ENCODE data around the gene GPX1.
A peak's percentile ranks its signal among the peaks of the same experiment; 100 is the strongest.

Gene GPX1

GRCh38 chr3:49339581-49339940 is 18.6 kb downstream of the GPX1 start:
- peak overlapping the region; percentile 86 for H3K4me3 ChIP-seq (ENCODE audit: low read depth, low read length)
- H3K27ac ChIP-seq (ENCODE audit: low read depth, low read length): peak overlapping the region; percentile 83
- H3K9ac ChIP-seq (ENCODE audit: low read length): peak overlapping the region; percentile 94
- H4K12ac ChIP-seq (ENCODE audit: low read depth, low read length): peak overlapping the region; percentile 39
- H2BK120ac ChIP-seq (ENCODE audit: insufficient read depth, low read length, poor library complexity): peak overlapping the region; percentile 61
- H2BK12ac ChIP-seq (ENCODE audit: low read length): no peak overlapping the region
- peak overlapping the region; percentile 62 for H2AFZ ChIP-seq (ENCODE audit: insufficient read depth, low read length, poor library complexity)
- peaks cover 9% of the 10 kb centered on the region for H3K79me2 ChIP-seq (ENCODE audit: control insufficient read depth, insufficient read depth, low read length, poor library complexity)
- peak overlapping the region; percentile 72 for H3K4ac ChIP-seq (ENCODE audit: low read depth, low read length)
- DNase-seq: peak in 1 of 2 donors; percentile 48
- H4K8ac ChIP-seq (ENCODE audit: low read depth, low read length): peak overlapping the region; percentile 76
- peak overlapping the region; percentile 62 for H3K4me2 ChIP-seq (ENCODE audit: low read length)
- H2BK5ac ChIP-seq (ENCODE audit: low read depth, low read length, poor library complexity): peak overlapping the region; percentile 41
- H3K23ac ChIP-seq (ENCODE audit: low read length): no peak overlapping the region
- peak overlapping the region; percentile 67 for H4K91ac ChIP-seq (ENCODE audit: low read depth, low read length)
- peak overlapping the region; percentile 50 for H3K18ac ChIP-seq (ENCODE audit: low read length)
- H3K9me3 ChIP-seq (ENCODE audit: insufficient read depth, low read depth, low read length): no peaks in the 10 kb centered on the region
- peak overlapping the region; percentile 12 for H2AK5ac ChIP-seq (ENCODE audit: low read length)
- H3K79me1 ChIP-seq (ENCODE audit: low read length): peaks cover 13% of the 10 kb centered on the region
- peaks cover 1 to 12% of the 10 kb centered on the region in 2 experiments for H3K36me3 ChIP-seq (ENCODE audit: control insufficient read depth in 1 of 2, insufficient read depth in 2 of 2, low read length in 2 of 2)
- H3K14ac ChIP-seq (ENCODE audit: low read length): peak overlapping the region; percentile 69
- peaks cover 5 to 9% of the 10 kb centered on the region in 2 experiments for H3K4me1 ChIP-seq (ENCODE audit: control insufficient read depth in 1 of 2, insufficient read depth in 2 of 2, low read length in 2 of 2)
- H3K27me3 ChIP-seq (ENCODE audit: insufficient read depth, low read length): no peaks in the 10 kb centered on the region
- no CpG with 5 or more reads among the region's 17 CpGs for WGBS (ENCODE audit: extremely low coverage, insufficient coverage, insufficient read length)

- H3K4me2 ChIP-seq (ENCODE audit: low read length): no peak overlapping the region
- H2AFZ ChIP-seq (ENCODE audit: insufficient read depth, low read length, poor library complexity): no peak overlapping the region
- H3K27me3 ChIP-seq (ENCODE audit: insufficient read depth, low read length): no peaks in the 10 kb centered on the region
- H2BK5ac ChIP-seq (ENCODE audit: low read depth, low read length, poor library complexity): no peak overlapping the region
- no peak overlapping the region for H4K12ac ChIP-seq (ENCODE audit: low read depth, low read length)
- H4K91ac ChIP-seq (ENCODE audit: low read depth, low read length): no peak overlapping the region
- H3K14ac ChIP-seq (ENCODE audit: low read length): no peak overlapping the region
- no peaks in the 10 kb centered on the region for H3K9me3 ChIP-seq (ENCODE audit: insufficient read depth, low read depth, low read length)
- peaks cover 26 to 42% of the 10 kb centered on the region in 2 experiments for H3K36me3 ChIP-seq (ENCODE audit: control insufficient read depth in 1 of 2, insufficient read depth in 2 of 2, low read length in 2 of 2)
- H2BK120ac ChIP-seq (ENCODE audit: insufficient read depth, low read length, poor library complexity): no peak overlapping the region
- H3K79me2 ChIP-seq (ENCODE audit: control insufficient read depth, insufficient read depth, low read length, poor library complexity): no peaks in the 10 kb centered on the region
- H3K9ac ChIP-seq (ENCODE audit: low read length): no peak overlapping the region
- no peak overlapping the region for H2BK12ac ChIP-seq (ENCODE audit: low read length)
- peak in 1 of 2 donors; percentile 49 for DNase-seq
- no peaks in the 10 kb centered on the region for H3K4me1 ChIP-seq (ENCODE audit: control insufficient read depth in 1 of 2, insufficient read depth in 2 of 2, low read length in 2 of 2)
- H2AK5ac ChIP-seq (ENCODE audit: low read length): no peak overlapping the region
- no peak overlapping the region for H3K18ac ChIP-seq (ENCODE audit: low read length)
- H3K79me1 ChIP-seq (ENCODE audit: low read length): no peaks in the 10 kb centered on the region
- no peak overlapping the region for H3K27ac ChIP-seq (ENCODE audit: low read depth, low read length)
- no peak overlapping the region for H3K23ac ChIP-seq (ENCODE audit: low read length)
- no peak overlapping the region for H3K4me3 ChIP-seq (ENCODE audit: low read depth, low read length)
- H4K8ac ChIP-seq (ENCODE audit: low read depth, low read length): no peak overlapping the region
- no peak overlapping the region for H3K4ac ChIP-seq (ENCODE audit: low read depth, low read length)
- WGBS (ENCODE audit: extremely low coverage, insufficient coverage, insufficient read length): no CpG with 5 or more reads among the region's 5 CpGs
Observed at GRCh38 chr3:49333916-49334633, 24.1 kb downstream of the GPX1 start.

GRCh38 chr3:49333091-49333490 is 25.1 kb downstream of the GPX1 start:
- Histone ChIP-seq H3K14ac (ENCODE audit: low read length) (no peak overlapping the region), H3K4me2 (ENCODE audit: low read length) (no peak overlapping the region), H4K91ac (ENCODE audit: low read depth, low read length) (no peak overlapping the region), H3K36me3 (ENCODE audit: control insufficient read depth in 1 of 2, insufficient read depth in 2 of 2, low read length in 2 of 2) (peaks cover 26 to 44% of the 10 kb centered on the region in 2 experiments), H4K12ac (ENCODE audit: low read depth, low read length) (no peak overlapping the region), H3K79me1 (ENCODE audit: low read length) (no peaks in the 10 kb centered on the region), H3K9ac (ENCODE audit: low read length) (no peak overlapping the region), H3K27ac (ENCODE audit: low read depth, low read length) (no peak overlapping the region), H3K4ac (ENCODE audit: low read depth, low read length) (no peak overlapping the region), H2BK5ac (ENCODE audit: low read depth, low read length, poor library complexity) (no peak overlapping the region), H2AFZ (ENCODE audit: insufficient read depth, low read length, poor library complexity) (no peak overlapping the region), H4K8ac (ENCODE audit: low read depth, low read length) (no peak overlapping the region), H3K23ac (ENCODE audit: low read length) (no peak overlapping the region), H3K4me3 (ENCODE audit: low read depth, low read length) (no peak overlapping the region), H2AK5ac (ENCODE audit: low read length) (no peak overlapping the region), H3K4me1 (ENCODE audit: control insufficient read depth in 1 of 2, insufficient read depth in 2 of 2, low read length in 2 of 2) (no peaks in the 10 kb centered on the region), H3K27me3 (ENCODE audit: insufficient read depth, low read length) (no peaks in the 10 kb centered on the region), H3K79me2 (ENCODE audit: control insufficient read depth, insufficient read depth, low read length, poor library complexity) (no peaks in the 10 kb centered on the region), H2BK12ac (ENCODE audit: low read length) (no peak overlapping the region), H3K18ac (ENCODE audit: low read length) (no peak overlapping the region), H2BK120ac (ENCODE audit: insufficient read depth, low read length, poor library complexity) (no peak overlapping the region), H3K9me3 (ENCODE audit: insufficient read depth, low read depth, low read length) (no peaks in the 10 kb centered on the region)
- DNase-seq: peak; percentile 42 to 68
- WGBS (ENCODE audit: extremely low coverage, insufficient coverage, insufficient read length): no CpG with 5 or more reads among the region's 3 CpGs

GRCh38 chr3:49329186-49329585 is 29.0 kb downstream of the GPX1 start:
- H3K79me2 ChIP-seq (ENCODE audit: control insufficient read depth, insufficient read depth, low read length, poor library complexity): no peaks in the 10 kb centered on the region
- H3K18ac ChIP-seq (ENCODE audit: low read length): no peak overlapping the region
- no peak overlapping the region for H3K4me2 ChIP-seq (ENCODE audit: low read length)
- H2AFZ ChIP-seq (ENCODE audit: insufficient read depth, low read length, poor library complexity): no peak overlapping the region
- H3K4me3 ChIP-seq (ENCODE audit: low read depth, low read length): no peak overlapping the region
- peaks cover 45 to 57% of the 10 kb centered on the region in 2 experiments for H3K36me3 ChIP-seq (ENCODE audit: control insufficient read depth in 1 of 2, insufficient read depth in 2 of 2, low read length in 2 of 2)
- H2AK5ac ChIP-seq (ENCODE audit: low read length): no peak overlapping the region
- no peak overlapping the region for H3K27ac ChIP-seq (ENCODE audit: low read depth, low read length)
- H3K14ac ChIP-seq (ENCODE audit: low read length): no peak overlapping the region
- no peak overlapping the region for H3K9ac ChIP-seq (ENCODE audit: low read length)
- H2BK12ac ChIP-seq (ENCODE audit: low read length): no peak overlapping the region
- no peak overlapping the region for H3K4ac ChIP-seq (ENCODE audit: low read depth, low read length)
- no peak for DNase-seq
- no peak overlapping the region for H4K12ac ChIP-seq (ENCODE audit: low read depth, low read length)
- H2BK5ac ChIP-seq (ENCODE audit: low read depth, low read length, poor library complexity): no peak overlapping the region
- no CpG with 5 or more reads among the region's 4 CpGs for WGBS (ENCODE audit: extremely low coverage, insufficient coverage, insufficient read length)
- no peak overlapping the region for H4K91ac ChIP-seq (ENCODE audit: low read depth, low read length)
- no peaks in the 10 kb centered on the region for H3K4me1 ChIP-seq (ENCODE audit: control insufficient read depth in 1 of 2, insufficient read depth in 2 of 2, low read length in 2 of 2)
- H4K8ac ChIP-seq (ENCODE audit: low read depth, low read length): no peak overlapping the region
- H3K79me1 ChIP-seq (ENCODE audit: low read length): no peaks in the 10 kb centered on the region
- H3K9me3 ChIP-seq (ENCODE audit: insufficient read depth, low read depth, low read length): no peaks in the 10 kb centered on the region
- no peak overlapping the region for H3K23ac ChIP-seq (ENCODE audit: low read length)
- no peak overlapping the region for H2BK120ac ChIP-seq (ENCODE audit: insufficient read depth, low read length, poor library complexity)
- H3K27me3 ChIP-seq (ENCODE audit: insufficient read depth, low read length): no peaks in the 10 kb centered on the region
